Loucy (cell line): ENCODE results near the gene IRF9.

Experiments
- CTCF ChIP-seq: fragments of 200-600 bp; sonication (generic); conservative IDR thresholded peaks from 2 replicates; pipeline ENCODE4 v1.5.1; 2014; ENCODE audit warnings: mild to moderate bottlenecking, antibody characterized with exemption, low read length
- EZH2phosphoT487 ChIP-seq: fragments of 200-600 bp; IDR thresholded peaks from 2 replicates; pipeline ENCODE4 v1.6.1; 2018; ENCODE audit warnings: antibody characterized with exemption, mild to moderate bottlenecking, moderate library complexity, borderline replicate concordance

DNA sequence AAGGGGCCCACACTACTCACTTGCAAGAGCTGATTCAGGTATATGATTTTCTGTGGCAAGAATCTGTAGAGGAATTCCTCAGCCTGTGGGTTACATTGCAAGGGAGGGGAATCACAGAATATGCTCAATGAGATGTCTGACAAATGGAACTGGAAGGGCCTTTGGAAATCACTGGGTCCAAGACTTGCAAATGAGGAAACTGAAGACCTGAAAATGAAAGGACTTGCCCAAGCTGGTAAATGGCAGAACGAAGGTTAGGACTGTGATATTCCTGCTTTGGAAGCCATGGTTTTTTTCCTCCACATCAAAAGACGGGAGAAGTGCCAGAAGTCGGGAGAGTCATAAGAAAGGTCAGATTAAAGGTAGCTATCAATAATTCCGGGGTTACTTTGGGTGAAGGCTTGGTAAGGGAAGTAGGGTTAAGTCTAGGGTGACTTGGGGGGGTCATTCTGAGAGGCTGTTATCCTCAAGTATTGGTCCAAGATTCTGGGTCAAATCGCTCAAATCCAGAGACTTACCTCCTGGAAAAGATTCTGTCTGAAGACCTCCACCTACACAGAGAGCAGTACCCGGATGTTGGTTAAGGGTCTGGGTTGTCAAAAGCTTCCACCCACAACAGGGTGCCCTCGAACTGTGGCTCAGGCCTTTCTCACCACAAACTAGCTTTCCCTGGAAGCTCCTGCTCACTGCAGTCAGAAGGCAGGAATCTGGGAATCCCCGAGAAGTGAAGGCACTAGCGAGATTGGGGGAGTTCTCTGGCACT is 15.2 kb upstream of the IRF9 start:
- TF ChIP-seq CTCF (no peak), EZH2phosphoT487 (no peak)
